GM20000 (cell line): ENCODE measurements around the gene MTHFD1.

Experiments
- DNase-seq: peaks from one replicate; pipeline ENCODE4 v3.0.0; 2012; ENCODE audit warnings: low spot score
- CTCF ChIP-seq: IDR thresholded peaks from 2 replicates; pipeline ENCODE4 v1.5.1; 2012; ENCODE audit warnings: mild to moderate bottlenecking, control low read depth; ENCODE audit errors: extremely low read depth, missing control alignments

Gene MTHFD1

GRCh38 chr14:64394423-64394822 is 6.3 kb downstream of the MTHFD1 start:
- DNase-seq, result no peak
- TF ChIP-seq CTCF, result no peak

DNA sequence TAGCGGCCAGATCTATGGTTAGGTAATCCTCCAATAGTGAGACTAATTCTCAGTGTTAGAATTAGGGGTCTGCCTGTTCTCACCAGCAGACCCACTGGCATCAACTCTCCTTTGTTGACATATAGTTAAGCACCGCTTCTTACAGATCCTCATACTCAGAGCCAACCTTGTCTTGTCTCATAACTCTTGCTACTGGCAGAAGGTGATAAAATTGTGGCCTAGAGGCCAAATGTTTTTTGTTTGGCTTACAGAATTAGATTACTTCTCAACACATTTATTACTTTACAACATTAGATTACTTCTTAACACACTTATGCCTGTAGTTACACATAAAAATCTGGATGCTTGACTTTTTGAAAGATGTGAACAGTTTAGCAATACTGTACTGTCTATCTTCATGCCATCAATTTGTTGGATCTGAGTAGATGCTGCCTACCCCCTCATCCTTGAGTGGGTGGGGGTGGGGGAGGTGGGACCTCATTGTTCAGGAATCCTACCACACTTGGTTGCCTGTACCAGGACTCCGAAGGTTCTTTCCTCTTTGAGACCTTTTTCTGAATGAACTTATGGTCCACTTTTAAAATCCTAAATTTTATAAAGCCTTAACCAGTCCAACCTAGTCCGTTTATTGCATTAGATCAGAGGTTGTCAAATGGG is 7.0 kb downstream of the MTHFD1 start:
- no peak for TF ChIP-seq CTCF
- DNase-seq, result no peak

DNA sequence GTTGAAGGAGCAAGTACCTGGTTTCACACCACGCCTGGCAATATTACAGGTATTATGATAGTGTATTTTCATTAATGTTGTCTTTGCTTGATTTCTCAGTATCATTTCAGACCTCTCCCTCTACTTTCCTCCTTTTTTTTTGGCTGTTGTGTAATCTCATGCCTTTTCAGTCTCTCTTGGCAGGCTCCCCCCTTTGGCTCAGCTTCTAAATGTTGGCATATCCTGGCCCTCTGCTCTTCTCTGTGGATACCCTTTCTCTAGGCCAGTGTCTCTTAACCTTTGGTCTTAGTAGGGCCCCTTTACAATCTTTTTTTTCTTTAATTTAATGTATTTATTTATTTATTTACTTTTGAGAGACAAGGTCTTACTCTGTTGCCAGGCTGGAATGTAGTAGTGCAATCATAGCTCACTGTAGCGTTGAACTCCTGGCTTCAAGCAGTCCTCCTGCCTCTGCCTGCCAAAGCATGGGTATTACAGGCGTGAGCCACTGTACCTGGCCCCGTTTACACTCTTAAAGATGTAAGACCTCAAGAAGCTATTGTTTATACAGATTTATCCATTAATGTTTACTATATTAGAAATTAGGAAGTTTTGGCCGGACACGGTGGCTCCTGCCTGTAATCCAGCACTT is 12.8 kb downstream of the MTHFD1 start:
- no peak for TF ChIP-seq CTCF
- DNase-seq, result no peak

DNA sequence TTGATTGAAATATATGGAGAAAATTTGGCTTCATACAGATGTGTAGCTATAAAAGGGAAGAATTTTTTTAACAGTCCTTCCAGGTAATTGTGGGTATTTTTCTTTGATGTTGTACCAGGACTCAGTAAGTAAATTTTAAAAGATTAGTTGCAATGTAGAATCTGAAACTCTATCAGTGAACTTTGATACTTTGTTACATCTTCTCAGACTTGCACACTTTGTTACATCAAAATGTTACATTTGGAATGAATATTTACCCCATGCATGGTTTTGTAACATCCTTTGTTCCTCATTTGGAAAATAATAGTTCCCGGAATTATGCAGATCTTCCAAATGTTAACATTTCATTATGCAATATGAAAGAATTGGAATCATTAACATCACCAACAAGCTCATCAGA is 13.8 kb downstream of the MTHFD1 start:
- DNase-seq, result no peak
- no peak for TF ChIP-seq CTCF

DNA sequence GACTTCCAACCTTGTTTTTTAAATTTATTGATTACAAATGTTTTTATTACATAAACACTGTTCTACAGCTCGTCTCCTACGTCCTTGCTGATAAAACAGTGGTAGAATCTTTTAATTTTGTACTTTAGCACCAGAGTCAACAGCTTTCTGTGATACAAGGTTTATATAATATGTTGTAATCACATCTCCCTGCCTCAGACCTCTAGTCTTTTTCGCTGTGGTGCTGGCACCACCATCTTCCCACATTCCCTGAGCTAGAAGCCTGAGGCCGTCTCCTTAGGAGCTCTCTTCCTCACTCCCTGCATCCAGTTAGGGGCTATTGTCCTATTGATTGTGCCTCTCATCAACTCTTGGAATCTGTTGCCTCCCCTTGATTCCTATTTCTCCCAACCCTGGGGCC is 17.1 kb downstream of the MTHFD1 start:
- no peak for TF ChIP-seq CTCF
- no peak for DNase-seq

GRCh38 chr14:64407329-64407728 is 19.2 kb downstream of the MTHFD1 start:
- TF ChIP-seq CTCF, result no peak
- DNase-seq, result no peak

GRCh38 chr14:64409126-64409920 is 21.2 kb downstream of the MTHFD1 start:
- peak; percentile 36 for DNase-seq
- no peak for TF ChIP-seq CTCF
